Measurements from ENCODE around the gene RGL1.

The RGL1 gene

DNA sequence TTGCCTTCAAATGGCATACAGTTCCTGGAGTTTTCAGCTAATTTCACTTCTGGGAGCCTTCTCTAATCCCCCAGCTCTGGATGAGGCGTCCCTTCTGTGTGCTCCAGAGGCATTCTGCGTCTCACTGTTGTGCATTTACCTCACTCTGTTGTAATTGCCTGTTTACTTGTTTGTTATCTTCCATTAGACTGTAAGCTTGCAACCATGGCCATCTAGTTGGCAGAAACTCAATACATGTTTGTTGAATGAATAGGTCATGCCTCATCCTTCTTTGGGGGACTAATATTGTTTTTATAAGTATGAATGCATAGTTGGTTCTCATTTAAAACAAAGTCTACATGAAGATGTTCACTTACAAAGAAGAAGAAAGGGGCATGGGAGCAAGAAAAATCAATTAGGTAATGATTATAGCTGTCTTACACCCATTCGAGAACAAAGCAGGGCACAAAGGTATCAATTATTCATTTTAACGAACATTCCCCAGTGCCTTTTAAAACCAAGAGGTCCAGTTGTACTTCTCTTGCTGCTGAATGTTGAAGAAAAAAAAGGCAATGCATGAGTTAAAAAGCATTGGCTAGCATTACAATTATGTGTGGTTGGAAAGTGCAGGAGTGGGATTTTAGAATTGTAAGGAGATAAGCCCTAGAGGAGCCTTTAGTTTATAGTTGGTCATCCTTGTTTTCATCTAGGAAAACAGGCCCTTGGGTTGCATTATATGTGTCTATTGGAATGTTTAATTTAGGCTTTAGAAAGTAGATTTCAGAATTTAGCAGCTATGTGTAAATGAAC is 6.0 kb downstream of the RGL1 start:
- CTCF ChIA-PET = interaction anchor here (0.8 kb wide), 1 partner anchor 71 kb away, joined by 3 read pairs; no protein-coding TSS in a partner anchor
- POLR2A ChIA-PET = no interaction called here

DNA sequence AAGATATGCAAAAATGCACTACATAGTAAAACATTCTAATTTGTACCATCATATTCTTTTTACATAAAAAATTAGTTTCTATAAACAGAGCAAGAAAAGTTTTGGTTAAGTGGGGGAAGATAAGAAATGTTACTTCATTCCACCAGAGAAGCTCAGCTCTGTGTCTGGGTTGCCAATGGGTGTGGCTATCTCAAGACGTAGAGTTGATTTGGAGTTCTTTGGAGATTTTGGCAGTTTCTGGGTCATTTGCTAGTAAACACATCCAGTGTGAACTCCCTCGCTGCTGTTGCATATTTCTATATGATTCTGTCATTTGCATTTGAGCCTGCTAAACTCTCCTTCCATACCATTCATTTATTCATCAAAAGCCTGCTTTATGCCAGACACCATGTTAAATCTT is 7.2 kb downstream of the RGL1 start:
- CTCF ChIA-PET = no interaction called here
- no peak overlapping the region for H3K4me3 ChIP-seq (ENCODE audit: low read depth, low read length)
- no peaks in the 10 kb centered on the region for H3K9me3 ChIP-seq (ENCODE audit: control insufficient read depth, insufficient read depth, low read depth, low read length)
- H3K4me1 ChIP-seq (ENCODE audit: control insufficient read depth, insufficient read depth, low read length) = peaks cover 14% of the 10 kb centered on the region
- no peak overlapping the region for H3K27ac ChIP-seq (ENCODE audit: extremely low read depth, low read depth, low read length)
- TF ChIP-seq ZNF404 (tag by site-specific recombination; IDR thresholded peaks at IDR 0.05) = no peak
- TF ChIP-seq BCL11B (tag by site-specific recombination; IDR thresholded peaks at IDR 0.05; ENCODE audit: low read depth) = no peak
- TF ChIP-seq HOXA7 (CRISPR knock-in tag; IDR thresholded peaks at IDR 0.05; ENCODE audit: borderline replicate concordance) = no peak
- no peak for TF ChIP-seq ZNF768 (tag by site-specific recombination; IDR thresholded peaks at IDR 0.05)
- no peak for TF ChIP-seq PRDM1 (tag by site-specific recombination; IDR thresholded peaks at IDR 0.05)
- TF ChIP-seq ZNF132 (tag by site-specific recombination; IDR thresholded peaks at IDR 0.05; ENCODE audit: borderline replicate concordance) = no peak
- no peak for TF ChIP-seq ZEB2 (tag by site-specific recombination; IDR thresholded peaks at IDR 0.05)
- TF ChIP-seq TCF7L2 (IDR thresholded peaks at IDR 0.05; ENCODE audit: borderline replicate concordance, low read depth, low read length) = no peak
- TF ChIP-seq SETDB1 (IDR thresholded peaks at IDR 0.05; ENCODE audit: insufficient read length, low read length) = no peak
- TF ChIP-seq ZNF571 (tag by site-specific recombination; IDR thresholded peaks at IDR 0.05) = no peak
- TF ChIP-seq ZNF621 (tag by site-specific recombination; IDR thresholded peaks at IDR 0.05) = no peak
- TF ChIP-seq YY1 (tag by site-specific recombination; IDR thresholded peaks at IDR 0.05) = no peak
- TF ChIP-seq, protein P1, sequence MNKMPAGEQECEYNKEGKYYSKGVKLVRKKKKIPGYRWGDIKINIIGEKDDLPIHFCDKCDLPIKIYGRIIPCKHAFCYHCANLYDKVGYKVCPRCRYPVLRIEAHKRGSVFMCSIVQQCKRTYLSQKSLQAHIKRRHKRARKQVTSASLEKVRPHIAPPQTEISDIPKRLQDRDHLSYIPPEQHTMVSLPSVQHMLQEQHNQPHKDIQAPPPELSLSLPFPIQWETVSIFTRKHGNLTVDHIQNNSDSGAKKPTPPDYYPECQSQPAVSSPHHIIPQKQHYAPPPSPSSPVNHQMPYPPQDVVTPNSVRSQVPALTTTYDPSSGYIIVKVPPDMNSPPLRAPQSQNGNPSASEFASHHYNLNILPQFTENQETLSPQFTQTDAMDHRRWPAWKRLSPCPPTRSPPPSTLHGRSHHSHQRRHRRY (tag by site-specific recombination; IDR thresholded peaks at IDR 0.05) = no peak
- TF ChIP-seq ZFP37 (tag by site-specific recombination; IDR thresholded peaks at IDR 0.05) = no peak
- TF ChIP-seq, protein P2, sequence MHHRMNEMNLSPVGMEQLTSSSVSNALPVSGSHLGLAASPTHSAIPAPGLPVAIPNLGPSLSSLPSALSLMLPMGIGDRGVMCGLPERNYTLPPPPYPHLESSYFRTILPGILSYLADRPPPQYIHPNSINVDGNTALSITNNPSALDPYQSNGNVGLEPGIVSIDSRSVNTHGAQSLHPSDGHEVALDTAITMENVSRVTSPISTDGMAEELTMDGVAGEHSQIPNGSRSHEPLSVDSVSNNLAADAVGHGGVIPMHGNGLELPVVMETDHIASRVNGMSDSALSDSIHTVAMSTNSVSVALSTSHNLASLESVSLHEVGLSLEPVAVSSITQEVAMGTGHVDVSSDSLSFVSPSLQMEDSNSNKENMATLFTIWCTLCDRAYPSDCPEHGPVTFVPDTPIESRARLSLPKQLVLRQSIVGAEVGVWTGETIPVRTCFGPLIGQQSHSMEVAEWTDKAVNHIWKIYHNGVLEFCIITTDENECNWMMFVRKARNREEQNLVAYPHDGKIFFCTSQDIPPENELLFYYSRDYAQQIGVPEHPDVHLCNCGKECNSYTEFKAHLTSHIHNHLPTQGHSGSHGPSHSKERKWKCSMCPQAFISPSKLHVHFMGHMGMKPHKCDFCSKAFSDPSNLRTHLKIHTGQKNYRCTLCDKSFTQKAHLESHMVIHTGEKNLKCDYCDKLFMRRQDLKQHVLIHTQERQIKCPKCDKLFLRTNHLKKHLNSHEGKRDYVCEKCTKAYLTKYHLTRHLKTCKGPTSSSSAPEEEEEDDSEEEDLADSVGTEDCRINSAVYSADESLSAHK (tag by site-specific recombination; IDR thresholded peaks at IDR 0.05) = no peak
- TF ChIP-seq, protein P3, sequence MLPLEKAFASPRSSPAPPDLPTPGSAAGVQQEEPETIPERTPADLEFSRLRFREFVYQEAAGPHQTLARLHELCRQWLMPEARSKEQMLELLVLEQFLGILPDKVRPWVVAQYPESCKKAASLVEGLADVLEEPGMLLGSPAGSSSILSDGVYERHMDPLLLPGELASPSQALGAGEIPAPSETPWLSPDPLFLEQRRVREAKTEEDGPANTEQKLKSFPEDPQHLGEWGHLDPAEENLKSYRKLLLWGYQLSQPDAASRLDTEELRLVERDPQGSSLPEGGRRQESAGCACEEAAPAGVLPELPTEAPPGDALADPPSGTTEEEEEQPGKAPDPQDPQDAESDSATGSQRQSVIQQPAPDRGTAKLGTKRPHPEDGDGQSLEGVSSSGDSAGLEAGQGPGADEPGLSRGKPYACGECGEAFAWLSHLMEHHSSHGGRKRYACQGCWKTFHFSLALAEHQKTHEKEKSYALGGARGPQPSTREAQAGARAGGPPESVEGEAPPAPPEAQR (tag by site-specific recombination; IDR thresholded peaks at IDR 0.05) = no peak
- no peak for TF ChIP-seq ZNF792 (tag by site-specific recombination; IDR thresholded peaks at IDR 0.05)
- POLR2A ChIA-PET = no interaction called here
- no peaks in the 10 kb centered on the region for H3K36me3 ChIP-seq (ENCODE audit: control insufficient read depth in 2 of 2, insufficient read depth in 1 of 2, low read length in 2 of 2)

More for the DNA sequence above, 6.0 kb downstream of the RGL1 start:
- TF ChIP-seq ZNF837 (tag by site-specific recombination; IDR thresholded peaks at IDR 0.05) = no peak
- H3K9me3 ChIP-seq (ENCODE audit: control insufficient read depth, insufficient read depth, low read depth, low read length) = no peaks in the 10 kb centered on the region
- no peak overlapping the region for H3K27ac ChIP-seq (ENCODE audit: extremely low read depth, low read depth, low read length)
- no peak overlapping the region for H3K4me3 ChIP-seq (ENCODE audit: low read depth, low read length)
- no peaks in the 10 kb centered on the region for H3K36me3 ChIP-seq (ENCODE audit: control insufficient read depth in 2 of 2, insufficient read depth in 1 of 2, low read length in 2 of 2)
- peaks cover 14% of the 10 kb centered on the region for H3K4me1 ChIP-seq (ENCODE audit: control insufficient read depth, insufficient read depth, low read length)
